HG03354 (cell line): ENCODE data around the gene VGLL1.

Experiments used
- ATAC-seq: cut with Tn5 transposase; IDR thresholded peaks from one replicate; pipeline ENCODE4 v1.9.1; 2021; ENCODE audit warnings: mild to moderate bottlenecking; ENCODE audit not compliant: unreplicated experiment, poor library complexity, severe bottlenecking

VGLL1 gene

GRCh38 chrX:136546371-136546781 lies 14.4 kb downstream of the VGLL1 start:
- no peak for ATAC-seq

- ATAC-seq, result no peak
Observed at GRCh38 chrX:136549226-136549625, 17.2 kb downstream of the VGLL1 start.

DNA sequence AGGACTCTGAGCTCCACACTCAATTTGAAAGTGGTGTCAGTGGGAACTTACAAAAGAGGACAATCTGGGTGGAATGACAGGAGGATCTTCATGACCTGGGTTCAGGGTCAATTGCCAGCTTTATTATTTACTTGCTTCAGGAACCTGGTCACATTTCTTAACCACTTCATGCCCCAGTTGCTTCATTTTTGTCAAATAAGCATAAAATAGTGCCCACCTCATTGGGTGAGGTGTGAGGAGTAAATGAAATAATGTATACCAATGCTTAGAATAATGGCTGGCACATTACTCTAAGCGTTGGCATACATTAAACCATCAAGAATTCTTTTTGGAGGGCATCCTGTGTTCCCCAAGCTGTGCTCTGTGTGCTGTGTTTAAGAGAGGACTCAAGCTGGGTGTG lies 19.4 kb downstream of the VGLL1 start:
- ATAC-seq, result no peak

DNA sequence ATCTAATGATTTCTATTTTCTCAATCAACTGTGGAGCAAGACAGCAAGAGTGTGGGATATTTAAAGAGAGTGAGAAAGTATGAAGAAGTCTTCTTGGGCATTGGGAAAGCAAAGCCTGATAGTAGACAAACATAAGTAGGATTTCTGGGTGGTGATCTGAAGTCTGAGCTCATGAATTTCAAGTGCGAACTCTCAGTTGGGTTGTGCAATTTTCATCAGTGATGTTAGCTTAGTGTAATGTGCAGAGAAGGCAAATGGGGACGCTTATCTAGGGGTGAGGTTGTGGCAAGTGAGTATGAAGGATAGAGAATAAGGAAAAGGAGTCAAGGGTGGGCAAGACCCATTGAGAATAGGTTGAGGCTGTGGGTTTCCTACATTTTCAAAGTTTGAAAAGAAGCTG lies 23.7 kb downstream of the VGLL1 start:
- no peak for ATAC-seq

GRCh38 chrX:136572030-136572429 lies 40.0 kb downstream of the VGLL1 start:
- ATAC-seq, result peak; percentile 83

DNA sequence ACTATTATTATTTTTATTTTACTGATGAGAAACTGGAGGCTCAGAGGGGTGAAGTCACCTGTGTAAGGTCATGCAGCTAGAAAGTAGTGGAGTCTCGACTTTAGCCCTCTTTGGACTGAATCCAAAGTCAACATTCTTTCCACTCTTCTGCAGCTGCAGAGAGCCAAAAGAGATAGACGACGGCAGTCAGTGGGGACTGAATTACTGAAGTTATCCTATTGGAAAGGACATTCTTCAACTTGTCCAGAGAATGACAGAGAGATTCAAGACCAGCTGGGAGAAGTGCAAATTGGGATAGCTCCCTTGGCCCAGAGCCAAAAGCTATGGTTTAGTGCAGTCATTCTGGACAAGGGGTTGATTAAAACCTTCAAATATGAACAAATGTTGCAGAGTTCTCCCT lies 42.5 kb downstream of the VGLL1 start:
- no peak for ATAC-seq

DNA sequence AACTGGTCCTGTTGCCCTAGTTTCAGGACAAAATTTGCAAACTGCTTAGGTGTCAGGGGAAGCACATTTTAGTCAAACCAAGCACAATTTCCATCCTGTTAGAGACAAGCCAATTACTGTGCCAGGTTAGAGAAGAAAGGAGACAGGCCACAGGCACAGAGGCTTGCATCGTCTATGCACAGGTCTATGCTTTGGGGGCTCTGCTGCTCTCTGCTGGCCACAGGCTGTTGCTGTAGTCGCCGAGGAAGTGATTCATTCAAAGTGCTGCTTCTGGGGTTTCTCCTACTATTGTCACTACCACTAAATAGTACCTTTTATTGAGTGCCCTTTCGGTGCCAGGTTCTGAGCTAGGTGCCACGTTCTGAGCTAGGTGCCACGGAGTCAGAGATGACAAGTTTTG lies 45.5 kb downstream of the VGLL1 start:
- ATAC-seq, result peak; percentile 89

DNA sequence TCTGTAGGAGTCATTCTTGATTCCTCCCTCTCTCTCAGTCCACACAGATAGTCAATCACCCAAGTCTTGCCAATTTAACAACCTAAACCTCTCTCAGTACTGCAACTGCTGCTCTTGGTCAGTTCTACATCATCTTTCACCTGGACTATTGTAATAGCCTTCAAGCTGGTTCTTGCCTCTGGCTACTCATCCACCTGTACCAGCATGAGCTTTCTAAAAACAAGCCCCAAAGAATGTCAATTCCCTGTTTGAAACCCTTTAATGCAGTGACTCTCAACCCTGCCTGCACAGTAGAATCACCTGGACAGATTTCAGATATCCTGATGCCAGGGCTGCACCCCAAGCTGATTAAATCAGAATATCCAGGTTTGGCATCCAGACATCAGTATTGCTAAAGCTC lies 48.3 kb downstream of the VGLL1 start:
- no peak for ATAC-seq

- ATAC-seq, result no peak
Observed at GRCh38 chrX:136582624-136583023, 50.6 kb downstream of the VGLL1 start.

- no peak for ATAC-seq
Observed at GRCh38 chrX:136584545-136584944, 52.5 kb downstream of the VGLL1 start.

DNA sequence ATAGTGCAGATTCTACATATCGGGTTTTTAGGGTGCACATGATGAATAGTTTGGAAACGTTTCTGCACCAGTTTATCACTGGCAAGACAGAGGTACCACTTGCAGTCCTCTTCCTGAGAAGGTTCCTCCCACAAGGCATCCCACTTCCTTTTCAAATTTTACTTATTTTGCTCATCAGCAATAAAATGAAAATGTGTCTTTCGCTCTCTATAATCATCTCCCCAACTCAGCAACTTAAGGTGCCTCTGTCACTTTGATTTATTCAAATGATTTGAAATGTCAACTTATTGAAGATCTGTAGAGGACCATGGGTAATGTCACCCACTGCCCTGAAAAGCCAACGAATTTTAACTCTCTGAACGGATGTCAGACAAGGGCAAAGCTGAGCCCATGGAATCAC lies 53.2 kb downstream of the VGLL1 start:
- ATAC-seq, result no peak

- ATAC-seq, result no peak
Observed at GRCh38 chrX:136585960-136586359, 53.9 kb downstream of the VGLL1 start.

GRCh38 chrX:136586386-136586785 lies 54.4 kb downstream of the VGLL1 start:
- ATAC-seq, result no peak

- ATAC-seq, result no peak
Observed at GRCh38 chrX:136587532-136587931, 55.5 kb downstream of the VGLL1 start.

GRCh38 chrX:136588036-136588435 lies 56.0 kb downstream of the VGLL1 start:
- ATAC-seq, result peak; percentile 62

DNA sequence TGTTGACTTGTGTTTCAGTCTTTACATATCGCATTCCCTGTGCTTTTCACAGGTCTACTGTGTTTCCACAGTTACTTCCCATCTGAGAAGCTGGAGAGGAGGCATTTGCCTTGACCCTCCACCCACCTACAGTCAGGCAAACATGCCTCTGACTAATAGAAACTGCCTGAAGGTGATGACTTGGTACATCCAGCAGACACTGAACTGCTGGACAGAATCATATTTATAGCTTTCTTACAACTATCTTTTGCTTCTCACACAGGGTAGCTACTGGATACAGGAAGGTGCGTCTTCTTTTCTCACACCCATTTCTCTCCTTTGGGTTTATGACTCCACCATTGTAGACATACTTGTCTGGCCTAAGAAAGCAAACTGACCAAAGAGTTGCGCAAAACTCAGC lies 58.0 kb downstream of the VGLL1 start:
- ATAC-seq, result no peak

- no peak for ATAC-seq
Observed at GRCh38 chrX:136597356-136597755, 65.3 kb downstream of the VGLL1 start.

DNA sequence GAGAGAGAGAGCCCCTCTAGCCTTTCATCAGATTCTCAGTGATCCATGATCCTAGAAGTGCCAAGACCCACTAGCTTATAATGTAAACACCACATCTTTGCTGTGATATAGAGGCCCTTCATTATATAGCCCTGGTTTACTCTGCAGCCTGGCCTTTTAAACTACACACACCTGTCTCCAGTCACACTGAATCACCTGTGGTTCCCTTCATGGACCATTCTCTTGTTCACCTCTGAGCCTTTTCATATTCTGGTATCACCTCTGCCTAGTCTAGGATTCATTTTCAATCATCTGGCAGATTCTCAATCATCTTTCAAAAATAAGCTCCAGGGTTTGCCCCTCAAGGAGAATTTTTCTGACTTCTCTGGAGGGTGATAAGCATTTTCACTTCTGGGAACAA lies 65.9 kb downstream of the VGLL1 start:
- ATAC-seq, result no peak

DNA sequence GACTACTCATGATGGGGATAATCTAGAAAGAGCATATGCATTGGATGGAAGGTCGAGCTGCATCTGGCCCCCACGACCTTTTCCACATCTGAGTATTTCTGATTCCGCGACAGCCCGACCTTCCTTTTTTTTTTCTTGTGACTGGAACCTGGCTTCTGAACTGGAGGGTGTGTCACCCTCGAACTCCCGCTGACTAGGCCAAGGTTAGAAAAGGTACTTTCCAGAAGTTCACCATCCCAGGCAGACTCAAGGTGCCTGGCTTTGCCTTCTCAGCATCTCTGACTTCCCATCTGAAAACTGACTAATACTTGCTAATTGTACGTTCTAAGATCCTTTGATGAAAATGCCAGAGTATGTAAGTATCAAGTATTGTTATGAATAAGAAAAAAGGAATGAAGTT lies 66.6 kb downstream of the VGLL1 start:
- no peak for ATAC-seq

DNA sequence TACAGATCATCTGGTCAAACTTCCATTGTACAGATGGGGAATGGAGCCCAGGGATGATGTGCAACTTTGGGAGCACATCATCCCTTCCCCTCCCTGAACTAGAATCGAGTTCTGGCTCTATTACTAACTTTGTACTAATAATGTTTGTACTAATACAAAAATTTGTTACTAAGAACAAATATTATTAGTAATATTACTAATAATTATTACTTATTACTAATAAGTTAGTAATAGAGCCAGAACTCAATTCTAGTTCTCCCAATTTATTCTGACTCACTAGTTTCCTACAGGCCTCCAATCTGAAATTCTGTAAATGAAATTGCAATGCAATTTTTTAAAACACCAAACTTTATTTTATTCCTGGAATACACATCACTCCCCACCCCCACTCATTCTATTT lies 68.0 kb downstream of the VGLL1 start:
- ATAC-seq, result no peak
